Uterus (tissue), 2 donors: ENCODE results near the gene FRMD4B.

ENCODE experiments used
- CTCF ChIP-seq, 4 experiments: fragments of 200-600 bp in 2 of 4; fragments of 450-650 bp in 2 of 4; sonication (generic) in 2 of 4; IDR thresholded peaks; one replicate each; pipeline ENCODE4 v1.5.1; 2016 to 2019; ENCODE audit warnings: antibody characterized with exemption in 4 of 4, mild to moderate bottlenecking in 2 of 4, moderate library complexity in 1 of 4
- POLR2A ChIP-seq, 2 donors: fragments of 450-650 bp; IDR thresholded peaks; one replicate each; pipeline ENCODE4 v1.6.1; 2016; ENCODE audit warnings: antibody characterized with exemption in 2 of 2, mild to moderate bottlenecking in 1 of 2, moderate library complexity in 1 of 2

DNA sequence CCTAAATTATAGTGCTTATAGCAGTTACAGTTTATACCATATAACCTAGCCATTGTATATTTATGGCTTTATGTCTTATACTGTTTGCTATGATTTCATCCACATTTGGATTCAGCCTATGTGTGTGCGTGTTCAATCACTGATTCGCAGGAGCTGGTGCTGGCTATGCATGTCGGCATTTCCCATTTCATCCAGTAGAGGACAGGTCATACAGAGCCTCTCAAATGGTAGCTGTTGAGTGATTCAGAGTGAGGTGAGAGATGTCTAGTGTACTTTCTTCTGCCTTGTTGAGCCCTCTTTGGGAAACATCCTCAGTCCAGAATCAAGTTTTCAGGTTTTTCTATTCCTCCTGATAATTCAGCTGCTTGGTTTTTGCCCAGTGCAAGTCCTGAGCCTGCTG lies 76.1 kb downstream of the FRMD4B start:
- no peak for TF ChIP-seq POLR2A (IDR thresholded peaks at IDR 0.05)
- TF ChIP-seq CTCF (IDR thresholded peaks at IDR 0.05): peak in 2 of 4 experiments; percentile 42 to 47
